Neural cell (in vitro differentiated cells): ENCODE results near the gene MTG1. TPM values are rescaled to one million over a fixed set of nuclear protein-coding genes. Genes with fewer than 3 reads are reported as not detected.

Source experiments
- H2AFZ ChIP-seq: fragments of 200-600, 300-800 bp; sonication (generic), shearing (Covaris generic); 2 replicates; pipeline ENCODE4 v1.6.0; 2014; ENCODE audit warnings: low read depth, mild to moderate bottlenecking, antibody characterized with exemption, low read length, moderate library complexity
- H3F3A ChIP-seq: fragments of 200-600 bp; shearing (Covaris generic); 2 replicates; pipeline ENCODE4 v1.6.1; 2016; ENCODE audit warnings: mild to moderate bottlenecking, moderate library complexity, mixed read lengths, antibody characterized with exemption, low read length; ENCODE audit not compliant: insufficient read depth, poor library complexity, severe bottlenecking
- H3K27ac ChIP-seq: fragments of 200-600, 300-800 bp; sonication (generic), shearing (Covaris generic); 2 replicates; pipeline ENCODE4 v1.5.1; 2014; ENCODE audit warnings: mild to moderate bottlenecking, low read length, moderate library complexity
- H3K27me3 ChIP-seq: fragments of 300-800, 200-600 bp; sonication (generic), shearing (Covaris generic); 2 replicates; pipeline ENCODE4 v1.6.0; 2014; ENCODE audit warnings: mild to moderate bottlenecking, low read depth, low read length, moderate library complexity; ENCODE audit not compliant: insufficient read depth
- H3K36me3 ChIP-seq: fragments of 300-800, 200-600 bp; sonication (generic), shearing (Covaris generic); 2 replicates; pipeline ENCODE4 v1.5.1; 2014; ENCODE audit warnings: mild to moderate bottlenecking, antibody characterized with exemption, low read length, moderate library complexity; ENCODE audit not compliant: insufficient read depth
- H3K4me2 ChIP-seq: fragments of 300-800, 200-600 bp; sonication (generic), shearing (Covaris generic); 2 replicates; pipeline ENCODE4 v1.6.0; 2014; ENCODE audit warnings: mild to moderate bottlenecking, low read length
- H3K4me3 ChIP-seq: fragments of 300-800, 200-600 bp; sonication (generic), shearing (Covaris generic); 2 replicates; pipeline ENCODE4 v1.5.1; 2014; ENCODE audit warnings: mild to moderate bottlenecking, low read length, moderate library complexity
- H3K79me2 ChIP-seq: fragments of 200-600 bp; shearing (Covaris generic); replicated peaks from 2 replicates; pipeline ENCODE4 v1.6.0; 2014; ENCODE audit warnings: mild to moderate bottlenecking, low read length, moderate library complexity; ENCODE audit not compliant: insufficient read depth
- H3K9ac ChIP-seq: fragments of 300-800, 200-600 bp; sonication (generic), shearing (Covaris generic); 2 replicates; pipeline ENCODE4 v1.6.1; 2016; ENCODE audit warnings: mild to moderate bottlenecking, low read length, mixed read lengths
- H3K9me2 ChIP-seq: fragments of 200-600 bp; shearing (Covaris generic); 2 replicates; pipeline ENCODE4 v1.6.1; 2016; ENCODE audit warnings: mild to moderate bottlenecking, low read length, mixed read lengths; ENCODE audit not compliant: insufficient read depth
- H3K9me3 ChIP-seq: fragments of 200-600, 300-800 bp; sonication (generic), shearing (Covaris generic); 2 replicates; pipeline ENCODE4 v1.6.1; 2016; ENCODE audit warnings: mild to moderate bottlenecking, mixed run types, low read length, moderate library complexity, mixed read lengths
- H4K20me1 ChIP-seq: fragments of 200-600 bp; shearing (Covaris generic); 2 replicates; pipeline ENCODE4 v1.6.1; 2016; ENCODE audit warnings: mild to moderate bottlenecking, mixed run types; ENCODE audit not compliant: insufficient read depth
- EP300 ChIP-seq: fragments of 450-650 bp; conservative IDR thresholded peaks from 2 replicates; pipeline ENCODE4 v1.6.1; 2014; ENCODE audit warnings: antibody characterized with exemption, mild to moderate bottlenecking, moderate library complexity; ENCODE audit not compliant: poor library complexity, severe bottlenecking
- EZH2 ChIP-seq: fragments of 200-600, 300-800 bp; shearing (Covaris generic), sonication (generic); IDR thresholded peaks from 2 replicates; pipeline ENCODE4 v1.6.1; 2014; ENCODE audit warnings: antibody characterized with exemption, low read length, borderline replicate concordance, mild to moderate bottlenecking; ENCODE audit not compliant: insufficient read depth, poor library complexity, severe bottlenecking
- MXI1 ChIP-seq: fragments of 450-650 bp; conservative IDR thresholded peaks from 2 replicates; pipeline ENCODE4 v1.6.1; 2014; ENCODE audit warnings: antibody characterized with exemption, mild to moderate bottlenecking; ENCODE audit not compliant: poor library complexity, severe bottlenecking
- POLR2AphosphoS5 ChIP-seq: IDR thresholded peaks from 2 replicates; pipeline ENCODE4 v1.6.1; 2012
- RAD21 ChIP-seq: fragments of 450-650 bp; conservative IDR thresholded peaks from 2 replicates; pipeline ENCODE4 v1.6.1; 2014; ENCODE audit warnings: antibody characterized with exemption, mild to moderate bottlenecking, moderate library complexity
- SMC3 ChIP-seq: fragments of 450-650 bp; conservative IDR thresholded peaks from 2 replicates; pipeline ENCODE4 v1.6.1; 2014; ENCODE audit warnings: antibody characterized with exemption, mild to moderate bottlenecking, moderate library complexity; ENCODE audit not compliant: poor library complexity
- TAF1 ChIP-seq: IDR thresholded peaks from 2 replicates; pipeline ENCODE4 v1.6.1; 2012; ENCODE audit warnings: low read depth
- polyA plus RNA-seq: library from polyadenylated mRNA; depleted of rRNA; stranded (reverse); fragments of >200 nt; gene quantifications from 2 replicates; pipeline ENCODE4 v1.2.3, GENCODE V29; 2014
- TF ChIP-seq, protein P1 (sequence below): IDR thresholded peaks from 2 replicates; pipeline ENCODE4 v1.6.1; 2012; ENCODE audit warnings: borderline replicate concordance
- TF ChIP-seq, protein P2 (sequence below): fragments of 450-650 bp; IDR thresholded peaks from 2 replicates; pipeline ENCODE4 v1.5.1; 2014; ENCODE audit warnings: antibody characterized with exemption, mild to moderate bottlenecking, moderate library complexity; ENCODE audit not compliant: poor library complexity, severe bottlenecking

The MTG1 gene
- polyA plus RNA-seq, 1 donor from 2014 or later: 52.3 TPM

DNA sequence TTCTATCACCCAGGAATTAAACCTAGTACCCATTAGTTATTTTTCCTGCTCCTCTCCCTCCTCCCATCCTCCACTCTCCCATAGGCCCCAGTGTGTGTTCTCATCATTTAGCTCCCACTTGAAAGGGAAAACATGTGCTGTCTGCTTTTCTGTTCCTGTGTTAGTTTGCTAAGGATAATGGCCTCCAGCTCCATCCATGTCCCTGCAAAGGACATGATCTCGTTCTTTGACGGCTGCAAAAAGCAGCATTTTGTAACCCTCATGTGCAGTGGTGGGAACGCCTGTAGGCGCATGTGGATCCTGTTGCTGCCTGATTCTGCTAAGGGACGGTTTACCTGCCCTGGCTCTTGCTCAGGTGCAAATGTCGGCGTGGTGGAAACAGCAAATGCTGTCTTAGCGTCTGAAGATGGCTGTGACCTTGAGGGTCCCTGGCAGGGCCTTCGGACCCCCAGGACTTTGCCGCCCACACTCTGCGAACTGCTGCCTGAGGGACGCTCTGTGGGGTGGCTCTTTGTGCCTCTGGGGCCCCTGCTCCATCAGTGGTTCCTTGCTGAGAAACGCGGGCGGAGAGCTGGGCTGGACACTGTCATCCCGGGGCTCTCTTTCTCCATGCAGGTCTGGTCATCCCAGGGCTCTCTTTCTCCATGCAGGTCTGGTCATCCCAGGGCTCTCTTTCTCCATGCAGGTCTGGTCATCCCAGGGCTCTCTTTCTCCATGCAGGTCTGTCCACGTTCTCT lies 5.6 kb upstream of the MTG1 start:
- Histone ChIP-seq H3K9ac (no peak overlapping the region), H3K4me2 (no peak overlapping the region), H4K20me1 (no peaks in the 10 kb centered on the region), H3K4me3 (no peak overlapping the region), H3K27me3 (no peaks in the 10 kb centered on the region), H2AFZ (no peak overlapping the region), H3K9me2 (no peaks in the 10 kb centered on the region), H3K79me2 (no peaks in the 10 kb centered on the region), H3K36me3 (no peaks in the 10 kb centered on the region), H3K9me3 (no peaks in the 10 kb centered on the region), H3K27ac (no peak overlapping the region), H3F3A (no peaks in the 10 kb centered on the region)
- TF ChIP-seq MXI1: no peak
- TF ChIP-seq, protein P1, sequence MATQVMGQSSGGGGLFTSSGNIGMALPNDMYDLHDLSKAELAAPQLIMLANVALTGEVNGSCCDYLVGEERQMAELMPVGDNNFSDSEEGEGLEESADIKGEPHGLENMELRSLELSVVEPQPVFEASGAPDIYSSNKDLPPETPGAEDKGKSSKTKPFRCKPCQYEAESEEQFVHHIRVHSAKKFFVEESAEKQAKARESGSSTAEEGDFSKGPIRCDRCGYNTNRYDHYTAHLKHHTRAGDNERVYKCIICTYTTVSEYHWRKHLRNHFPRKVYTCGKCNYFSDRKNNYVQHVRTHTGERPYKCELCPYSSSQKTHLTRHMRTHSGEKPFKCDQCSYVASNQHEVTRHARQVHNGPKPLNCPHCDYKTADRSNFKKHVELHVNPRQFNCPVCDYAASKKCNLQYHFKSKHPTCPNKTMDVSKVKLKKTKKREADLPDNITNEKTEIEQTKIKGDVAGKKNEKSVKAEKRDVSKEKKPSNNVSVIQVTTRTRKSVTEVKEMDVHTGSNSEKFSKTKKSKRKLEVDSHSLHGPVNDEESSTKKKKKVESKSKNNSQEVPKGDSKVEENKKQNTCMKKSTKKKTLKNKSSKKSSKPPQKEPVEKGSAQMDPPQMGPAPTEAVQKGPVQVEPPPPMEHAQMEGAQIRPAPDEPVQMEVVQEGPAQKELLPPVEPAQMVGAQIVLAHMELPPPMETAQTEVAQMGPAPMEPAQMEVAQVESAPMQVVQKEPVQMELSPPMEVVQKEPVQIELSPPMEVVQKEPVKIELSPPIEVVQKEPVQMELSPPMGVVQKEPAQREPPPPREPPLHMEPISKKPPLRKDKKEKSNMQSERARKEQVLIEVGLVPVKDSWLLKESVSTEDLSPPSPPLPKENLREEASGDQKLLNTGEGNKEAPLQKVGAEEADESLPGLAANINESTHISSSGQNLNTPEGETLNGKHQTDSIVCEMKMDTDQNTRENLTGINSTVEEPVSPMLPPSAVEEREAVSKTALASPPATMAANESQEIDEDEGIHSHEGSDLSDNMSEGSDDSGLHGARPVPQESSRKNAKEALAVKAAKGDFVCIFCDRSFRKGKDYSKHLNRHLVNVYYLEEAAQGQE: no peak
- no peak for TF ChIP-seq POLR2AphosphoS5
- TF ChIP-seq SMC3: no peak
- TF ChIP-seq EP300: no peak
- TF ChIP-seq RAD21: no peak
- no peak for TF ChIP-seq TAF1
- no peak for TF ChIP-seq EZH2
- TF ChIP-seq, protein P2, sequence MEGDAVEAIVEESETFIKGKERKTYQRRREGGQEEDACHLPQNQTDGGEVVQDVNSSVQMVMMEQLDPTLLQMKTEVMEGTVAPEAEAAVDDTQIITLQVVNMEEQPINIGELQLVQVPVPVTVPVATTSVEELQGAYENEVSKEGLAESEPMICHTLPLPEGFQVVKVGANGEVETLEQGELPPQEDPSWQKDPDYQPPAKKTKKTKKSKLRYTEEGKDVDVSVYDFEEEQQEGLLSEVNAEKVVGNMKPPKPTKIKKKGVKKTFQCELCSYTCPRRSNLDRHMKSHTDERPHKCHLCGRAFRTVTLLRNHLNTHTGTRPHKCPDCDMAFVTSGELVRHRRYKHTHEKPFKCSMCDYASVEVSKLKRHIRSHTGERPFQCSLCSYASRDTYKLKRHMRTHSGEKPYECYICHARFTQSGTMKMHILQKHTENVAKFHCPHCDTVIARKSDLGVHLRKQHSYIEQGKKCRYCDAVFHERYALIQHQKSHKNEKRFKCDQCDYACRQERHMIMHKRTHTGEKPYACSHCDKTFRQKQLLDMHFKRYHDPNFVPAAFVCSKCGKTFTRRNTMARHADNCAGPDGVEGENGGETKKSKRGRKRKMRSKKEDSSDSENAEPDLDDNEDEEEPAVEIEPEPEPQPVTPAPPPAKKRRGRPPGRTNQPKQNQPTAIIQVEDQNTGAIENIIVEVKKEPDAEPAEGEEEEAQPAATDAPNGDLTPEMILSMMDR: no peak

DNA sequence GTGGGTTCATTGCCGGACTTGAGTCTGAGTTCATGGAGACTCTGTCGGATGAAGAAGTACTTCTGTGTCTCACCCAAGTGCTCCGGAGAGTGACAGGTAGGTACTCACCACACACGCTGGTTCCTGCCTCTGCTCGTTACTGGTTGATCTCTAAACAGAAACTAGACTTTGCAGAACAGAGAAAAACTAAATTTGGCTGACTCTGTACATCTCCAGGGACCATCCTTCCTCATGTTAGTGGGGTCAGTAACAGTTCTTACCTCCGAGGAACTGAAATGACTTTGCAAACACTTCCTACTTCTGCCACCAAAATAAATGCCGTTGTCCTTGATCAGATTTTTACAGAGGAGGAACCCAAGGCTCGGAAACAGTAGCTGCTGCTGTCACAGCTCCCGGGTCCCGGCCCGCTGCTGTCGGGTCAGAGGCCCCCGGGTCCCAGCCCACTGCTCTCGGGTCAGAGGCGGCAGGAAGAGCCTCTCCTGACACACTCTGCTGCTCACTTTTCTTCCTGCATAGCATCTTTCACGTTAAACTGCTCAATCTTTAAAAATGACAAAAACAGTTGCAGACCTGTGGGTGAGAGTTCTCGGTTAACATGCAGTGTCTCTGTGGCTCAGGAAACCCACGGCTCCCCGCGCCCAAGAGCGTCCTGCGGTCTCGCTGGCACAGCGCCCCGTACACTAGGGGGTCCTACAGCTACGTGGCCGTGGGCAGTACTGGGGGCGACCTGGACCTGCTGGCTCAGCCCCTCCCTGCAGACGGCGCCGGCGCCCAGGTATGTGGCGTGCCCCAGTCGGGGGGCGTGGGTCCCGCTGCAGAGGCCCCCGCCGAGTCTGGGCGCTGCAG lies 4.8 kb upstream of the MTG1 start:
- Histone ChIP-seq H3K27me3 (no peaks in the 10 kb centered on the region), H3K79me2 (no peaks in the 10 kb centered on the region), H3F3A (no peaks in the 10 kb centered on the region), H3K4me2 (no peak overlapping the region), H3K9me2 (no peaks in the 10 kb centered on the region), H3K36me3 (no peaks in the 10 kb centered on the region), H3K9ac (no peak overlapping the region), H3K27ac (no peak overlapping the region), H2AFZ (no peak overlapping the region), H4K20me1 (no peaks in the 10 kb centered on the region), H3K4me3 (no peak overlapping the region), H3K9me3 (no peaks in the 10 kb centered on the region)
- no peak for TF ChIP-seq POLR2AphosphoS5
- no peak for TF ChIP-seq EP300
- TF ChIP-seq SMC3: no peak
- TF ChIP-seq, protein P1: no peak
- TF ChIP-seq MXI1: no peak
